ENCODE measurements around the gene PPARGC1A.

Gene PPARGC1A

DNA sequence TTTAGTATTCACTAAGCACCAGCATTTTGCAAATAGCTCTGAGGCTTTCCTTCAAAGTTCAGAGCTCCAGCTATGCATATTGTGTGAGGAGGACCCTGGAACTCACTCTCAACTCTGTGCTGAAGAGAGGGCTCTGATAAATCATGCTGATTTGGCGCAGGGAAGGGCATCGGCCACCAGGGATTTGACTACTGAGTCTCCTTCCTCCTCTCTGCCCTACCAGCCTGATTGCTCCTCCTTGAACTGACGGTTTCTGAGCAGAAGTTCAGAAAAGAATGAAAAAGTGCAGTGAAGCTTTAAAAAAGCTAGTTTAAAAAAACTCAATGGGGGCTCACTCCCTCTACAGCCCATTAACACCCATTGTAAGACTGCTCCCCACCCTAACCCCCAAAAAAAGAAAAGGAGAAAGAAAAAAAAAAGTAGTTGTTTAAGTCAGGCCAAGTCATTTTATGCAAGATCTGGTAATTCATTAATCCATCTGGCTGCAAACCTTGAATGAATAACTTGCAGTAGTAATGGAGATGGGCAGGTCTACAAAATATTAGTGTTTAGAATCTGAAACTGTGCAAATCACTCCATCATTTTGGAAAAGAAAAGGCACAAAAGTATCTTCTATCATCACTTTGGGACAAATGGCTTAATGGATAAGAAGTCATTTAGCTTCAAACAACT, 13.3 kb downstream of the PPARGC1A start:
- no peak for DNase-seq (ENCODE audit: low read depth)
- no peak overlapping the region for H3K4me3 ChIP-seq (ENCODE audit: low read depth, low read length)
- TF ChIP-seq, protein P1, sequence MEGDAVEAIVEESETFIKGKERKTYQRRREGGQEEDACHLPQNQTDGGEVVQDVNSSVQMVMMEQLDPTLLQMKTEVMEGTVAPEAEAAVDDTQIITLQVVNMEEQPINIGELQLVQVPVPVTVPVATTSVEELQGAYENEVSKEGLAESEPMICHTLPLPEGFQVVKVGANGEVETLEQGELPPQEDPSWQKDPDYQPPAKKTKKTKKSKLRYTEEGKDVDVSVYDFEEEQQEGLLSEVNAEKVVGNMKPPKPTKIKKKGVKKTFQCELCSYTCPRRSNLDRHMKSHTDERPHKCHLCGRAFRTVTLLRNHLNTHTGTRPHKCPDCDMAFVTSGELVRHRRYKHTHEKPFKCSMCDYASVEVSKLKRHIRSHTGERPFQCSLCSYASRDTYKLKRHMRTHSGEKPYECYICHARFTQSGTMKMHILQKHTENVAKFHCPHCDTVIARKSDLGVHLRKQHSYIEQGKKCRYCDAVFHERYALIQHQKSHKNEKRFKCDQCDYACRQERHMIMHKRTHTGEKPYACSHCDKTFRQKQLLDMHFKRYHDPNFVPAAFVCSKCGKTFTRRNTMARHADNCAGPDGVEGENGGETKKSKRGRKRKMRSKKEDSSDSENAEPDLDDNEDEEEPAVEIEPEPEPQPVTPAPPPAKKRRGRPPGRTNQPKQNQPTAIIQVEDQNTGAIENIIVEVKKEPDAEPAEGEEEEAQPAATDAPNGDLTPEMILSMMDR (conservative IDR thresholded peaks at IDR 0.05; ENCODE audit: low read depth, low read length) = no peak

DNA sequence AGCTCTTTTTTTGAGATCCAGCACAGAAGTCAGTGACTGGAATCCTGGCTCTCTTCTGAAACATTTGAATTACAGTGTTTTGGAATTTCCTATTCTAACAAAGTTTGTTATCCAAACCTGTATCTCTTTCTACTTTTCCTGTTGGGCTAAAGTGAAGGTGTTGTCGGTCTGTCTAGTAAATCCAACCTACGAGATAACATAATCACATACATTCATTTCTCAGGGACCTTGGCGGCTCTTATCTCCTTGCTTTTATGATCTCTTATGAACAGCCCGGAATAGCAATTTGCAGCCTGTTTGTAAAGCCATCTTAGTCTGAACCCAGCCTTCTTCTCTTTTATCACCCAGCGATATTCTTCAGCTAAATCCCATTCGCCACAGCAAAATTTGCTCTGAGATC, 14.5 kb downstream of the PPARGC1A start:
- H3K4me3 ChIP-seq (ENCODE audit: low read depth, low read length) = no peak overlapping the region
- TF ChIP-seq, protein P1 (conservative IDR thresholded peaks at IDR 0.05; ENCODE audit: low read depth, low read length) = no peak
- no peak for DNase-seq (ENCODE audit: low read depth)

DNA sequence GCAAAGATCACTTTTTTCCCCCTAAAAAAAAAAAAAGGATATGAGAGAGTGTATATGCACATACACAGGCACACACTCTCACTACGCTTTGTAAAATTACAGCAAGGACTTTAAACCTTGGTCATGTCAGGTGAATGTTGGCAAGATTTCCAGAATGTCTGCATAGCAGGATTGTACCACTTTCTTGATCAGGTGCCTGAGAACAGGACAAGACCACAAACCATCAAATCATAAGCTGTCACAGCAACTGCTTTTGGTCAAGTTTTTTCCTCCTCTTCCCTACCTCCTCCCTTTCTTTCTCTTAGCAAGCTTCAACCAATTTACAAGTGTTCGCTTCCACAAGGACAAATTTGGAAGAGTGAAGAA, 15.3 kb downstream of the PPARGC1A start:
- TF ChIP-seq, protein P1 (conservative IDR thresholded peaks at IDR 0.05; ENCODE audit: low read depth, low read length) = no peak
- no peak for DNase-seq (ENCODE audit: low read depth)
- H3K4me3 ChIP-seq (ENCODE audit: low read depth, low read length) = no peak overlapping the region

DNA sequence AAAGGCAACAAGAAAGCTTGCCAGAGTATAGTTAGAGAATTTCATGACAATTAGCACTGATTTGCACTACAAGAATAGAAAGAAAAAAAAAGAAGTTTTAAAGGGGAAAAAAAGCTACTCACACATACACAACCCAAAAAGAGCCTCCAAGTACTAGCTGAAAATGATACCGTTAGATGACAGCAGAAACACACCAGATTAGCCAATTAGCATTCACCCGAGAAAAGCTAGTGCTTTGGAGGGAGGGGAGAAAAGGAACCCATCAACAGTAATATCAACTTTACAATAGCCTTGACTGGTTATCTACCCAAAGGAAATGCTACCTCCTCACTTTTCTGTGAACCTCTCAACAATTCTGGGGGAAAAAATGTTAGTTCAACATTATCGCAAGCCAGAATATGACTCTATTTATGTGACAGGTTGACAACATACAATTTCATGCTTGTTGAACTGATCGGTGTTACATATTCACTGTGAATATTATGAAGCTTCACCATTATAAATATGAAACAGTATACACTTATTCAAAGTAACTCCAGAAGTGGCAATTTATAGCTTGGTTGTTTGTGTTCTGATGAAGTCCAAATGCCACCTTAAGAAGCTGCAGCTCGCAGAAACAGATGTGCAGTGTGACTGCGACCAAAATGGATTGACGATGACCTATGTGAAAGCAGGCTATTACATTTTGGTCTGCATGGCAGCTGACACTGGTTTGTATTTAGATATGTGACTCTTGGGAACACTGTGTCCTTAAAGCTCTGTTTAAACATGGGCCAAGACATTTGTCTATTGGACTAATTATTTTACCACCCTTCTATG, 15.9 kb downstream of the PPARGC1A start:
- DNase-seq (ENCODE audit: low read depth) = no peak
- no peak overlapping the region for H3K4me3 ChIP-seq (ENCODE audit: low read depth, low read length)

DNA sequence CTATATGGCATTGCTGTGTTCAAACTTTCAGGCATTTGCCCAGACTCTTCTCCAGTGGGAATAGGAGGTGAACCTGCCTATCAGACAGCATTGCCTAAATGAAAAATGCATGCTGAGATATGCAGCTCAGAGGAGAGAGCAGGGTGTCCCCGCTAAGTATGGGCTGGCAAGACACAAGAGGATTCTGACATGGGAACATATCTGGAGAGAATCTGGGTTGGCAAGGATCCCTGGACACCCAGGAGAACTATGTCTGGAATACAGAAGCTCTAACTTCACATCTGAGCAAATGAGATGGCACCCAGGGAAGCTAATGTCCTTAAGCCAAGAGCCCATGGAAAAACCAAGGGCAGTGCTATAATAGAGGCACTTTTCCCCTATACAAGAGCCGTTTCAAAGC, 18.4 kb downstream of the PPARGC1A start:
- no peak for DNase-seq (ENCODE audit: low read depth)
- TF ChIP-seq, protein P1 (conservative IDR thresholded peaks at IDR 0.05; ENCODE audit: low read depth, low read length) = no peak
- no peak overlapping the region for H3K4me3 ChIP-seq (ENCODE audit: low read depth, low read length)

More for the DNA sequence above, 15.9 kb downstream of the PPARGC1A start:
- TF ChIP-seq, protein P1 (conservative IDR thresholded peaks at IDR 0.05; ENCODE audit: low read depth, low read length) = no peak

DNA sequence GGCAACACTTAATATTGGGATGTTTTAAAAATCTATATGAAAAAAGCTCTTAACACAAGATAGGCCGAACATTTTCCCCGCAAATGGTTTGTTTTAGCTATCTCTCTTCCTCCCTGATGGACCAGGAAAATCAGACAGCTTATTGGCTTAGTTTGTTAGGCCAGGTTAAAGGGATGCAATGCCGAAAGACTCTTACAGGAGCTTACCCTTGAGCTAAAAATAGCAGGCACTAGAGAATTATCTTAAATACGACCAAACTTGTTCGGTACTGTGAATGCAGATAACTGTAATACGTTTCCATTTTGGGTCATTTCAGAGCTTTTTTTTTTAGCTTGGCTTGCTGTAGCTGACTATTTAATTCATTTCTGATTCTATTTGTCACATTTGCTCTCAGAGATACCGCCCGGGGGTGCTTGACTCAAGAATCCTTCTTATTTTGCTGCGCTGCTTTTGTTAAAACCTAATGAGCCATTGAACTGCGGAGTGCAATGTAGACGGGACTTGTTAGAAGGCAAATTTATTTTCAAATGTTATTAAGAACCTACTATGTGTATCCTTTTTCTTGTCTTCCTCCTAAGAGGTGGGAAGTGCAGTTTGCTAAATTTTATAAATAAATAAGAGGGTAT, 23.3 kb downstream of the PPARGC1A start:
- TF ChIP-seq, protein P1 (conservative IDR thresholded peaks at IDR 0.05; ENCODE audit: low read depth, low read length) = no peak
- H3K4me3 ChIP-seq (ENCODE audit: low read depth, low read length) = no peak overlapping the region
- DNase-seq (ENCODE audit: low read depth) = no peak

Measured in choroid plexus epithelial cell (primary cell).